GM23338 (cell line): Measurements from ENCODE around the gene WEE2.
"Not testable (repeated sequence)": the region's sequence is repeated elsewhere in the genome, so short reads cannot be mapped to it uniquely, and the experiment has no call there.

ENCODE experiments used
- ETS1 ChIP-seq: IDR thresholded peaks from 2 replicates; pipeline ENCODE4 v1.6.1; 2016; ENCODE audit warnings: antibody characterized with exemption
- EZH2 ChIP-seq: fragments of 200-600 bp; sonication (generic); IDR thresholded peaks from one replicate; pipeline ENCODE4 v1.8.0; 2017; ENCODE audit warnings: antibody characterized with exemption, mild to moderate bottlenecking, low read depth; ENCODE audit not compliant: unreplicated experiment

- TF ChIP-seq ETS1, EZH2: not testable (repeated sequence)
These were observed 43.8 kb downstream of the WEE2 start for GRCh38 chr7:141751904-141752303.
